Natural killer cell (primary cell): ENCODE results near the gene SORCS1. TPM values are rescaled to one million over a fixed set of nuclear protein-coding genes. Genes with fewer than 3 reads are reported as not detected.

Source experiments
- ATAC-seq, 3 donors: fragments of 150-1000 bp in 2 of 3; fragments of 200-7000 bp in 1 of 3; cut with Tn5 transposase; 1 replicate in 1 of 3; 2 replicates in 2 of 3; pipeline ENCODE4 v1.10.0; 2021; ENCODE audit warnings: mild to moderate bottlenecking in 2 of 3, moderate library complexity in 2 of 3
- DNase-seq, 2 donors: peaks; one replicate each; pipeline versions ENCODE4 v3.0.0 to v3.0.0-alpha.2; 2013 to 2021; ENCODE audit warnings: mixed read lengths in 1 of 2
- H3K27ac ChIP-seq: one replicate; pipeline ENCODE4 v1.5.1; 2013; ENCODE audit warnings: mild to moderate bottlenecking, low read length
- H3K27me3 ChIP-seq: one replicate; pipeline ENCODE4 v1.6.1; 2013; ENCODE audit warnings: low read length; ENCODE audit not compliant: control insufficient read depth, insufficient read depth
- H3K36me3 ChIP-seq: one replicate; pipeline ENCODE4 v1.6.1; 2013; ENCODE audit warnings: low read length; ENCODE audit not compliant: control insufficient read depth, insufficient read depth
- H3K4me1 ChIP-seq: one replicate; pipeline ENCODE4 v1.6.1; 2013; ENCODE audit warnings: low read length; ENCODE audit not compliant: control insufficient read depth, insufficient read depth
- H3K4me3 ChIP-seq: one replicate; pipeline ENCODE4 v1.5.1; 2013; ENCODE audit warnings: low read length
- H3K9me3 ChIP-seq: one replicate; pipeline ENCODE4 v1.6.1; 2013; ENCODE audit warnings: low read length; ENCODE audit not compliant: control insufficient read depth, insufficient read depth
- H3K27ac Mint-ChIP-seq, 2 donors: one replicate each; pipeline ENCODE4 v1.8.0; 2022; ENCODE audit warnings: mild to moderate bottlenecking in 2 of 2, mixed read lengths in 2 of 2, moderate library complexity in 1 of 2
- H3K27me3 Mint-ChIP-seq, 2 donors: one replicate each; pipeline ENCODE4 v1.8.0; 2022; ENCODE audit warnings: low read depth in 2 of 2, mixed read lengths in 2 of 2
- H3K36me3 Mint-ChIP-seq: one replicate; pipeline ENCODE4 v1.8.0; 2022; ENCODE audit warnings: mixed read lengths
- H3K4me1 Mint-ChIP-seq, 2 donors: one replicate each; pipeline ENCODE4 v1.8.0; 2022; ENCODE audit warnings: mixed read lengths in 2 of 2
- H3K4me3 Mint-ChIP-seq: one replicate; pipeline ENCODE4 v1.8.0; 2022; ENCODE audit warnings: mild to moderate bottlenecking, moderate library complexity, mixed read lengths
- H3K9me3 Mint-ChIP-seq, 2 donors: one replicate each; pipeline ENCODE4 v1.8.0; 2022; ENCODE audit warnings: mixed read lengths in 2 of 2
- CTCF ChIP-seq: fragments of 200-600 bp; IDR thresholded peaks from one replicate; pipeline ENCODE4 v1.8.0; 2022; ENCODE audit warnings: antibody characterized with exemption
- WGBS: methylation state at CpG from one replicate; pipeline ENCODE4 v1.1.7; 2013; ENCODE audit warnings: missing lambda C conversion rate; ENCODE audit not compliant: insufficient coverage; 5-methylcytosine and 5-hydroxymethylcytosine counted together
- intact Hi-C: fragments of 100-400 bp; cut with micrococcal nuclease; formaldehyde crosslinking; loops from one replicate; pipeline ENCODE4 v1.14.2; 2022
- total RNA-seq, 4 donors: library from RNA; stranded (reverse); fragments of 120-200 nt in 1 of 4; gene quantifications; one replicate each; pipeline versions ENCODE4 v1.2.3 to v1.2.4, GENCODE V29; 2013 to 2022

SORCS1 gene
- total RNA-seq, 3 donors from 2014 or later (not counting 1 experiment from before 2014, with no cell fraction given), result not detected

- no peak for TF ChIP-seq CTCF
- Histone ChIP-seq H3K4me1 (no peaks in the 10 kb centered on the region), H3K27me3 (no peaks in the 10 kb centered on the region), H3K9me3 (no peaks in the 10 kb centered on the region), H3K4me3 (no peak overlapping the region), H3K27ac (no peak overlapping the region), H3K36me3 (no peaks in the 10 kb centered on the region)
- ATAC-seq, result no peak
- H3K4me3 Mint-ChIP-seq, result no peak overlapping the region
- no peaks in the 10 kb centered on the region for H3K4me1 Mint-ChIP-seq
- no peaks in the 10 kb centered on the region for H3K9me3 Mint-ChIP-seq
- intact Hi-C loops, result no loop called here
- no peaks in the 10 kb centered on the region for H3K36me3 Mint-ChIP-seq
- H3K27ac Mint-ChIP-seq, result no peak overlapping the region
- 67% methylated on average over 2 of the region's 3 CpGs for WGBS
- peaks cover 16 to 50% of the 10 kb centered on the region in 2 donors for H3K27me3 Mint-ChIP-seq
- no peak for DNase-seq
Measured at GRCh38 chr10:107054469-107055156, 109.9 kb downstream of the SORCS1 start.

- H3K4me3 ChIP-seq, result no peak overlapping the region
- no peaks in the 10 kb centered on the region for H3K27me3 ChIP-seq
- H3K4me1 ChIP-seq, result no peaks in the 10 kb centered on the region
- ATAC-seq (no peak), DNase-seq (no peak)
- WGBS, result 95% methylated on average over 1 of the region's 1 CpG
- TF ChIP-seq CTCF, result no peak
- peaks cover 13 to 42% of the 10 kb centered on the region in 2 donors for H3K27me3 Mint-ChIP-seq
- H3K36me3 Mint-ChIP-seq, result no peaks in the 10 kb centered on the region
- intact Hi-C loops, result no loop called here
- H3K9me3 ChIP-seq, result no peaks in the 10 kb centered on the region
- no peak overlapping the region for H3K27ac Mint-ChIP-seq
- no peak overlapping the region for H3K27ac ChIP-seq
- H3K9me3 Mint-ChIP-seq, result no peaks in the 10 kb centered on the region
- H3K4me1 Mint-ChIP-seq, result no peaks in the 10 kb centered on the region
- H3K36me3 ChIP-seq, result no peaks in the 10 kb centered on the region
- no peak overlapping the region for H3K4me3 Mint-ChIP-seq
Measured at GRCh38 chr10:107051769-107052168, 112.7 kb downstream of the SORCS1 start.

GRCh38 chr10:107043461-107043860 lies 121.0 kb downstream of the SORCS1 start:
- H3K4me1 Mint-ChIP-seq, result no peaks in the 10 kb centered on the region

More at GRCh38 chr10:107043461-107043860, 121.0 kb downstream of the SORCS1 start:
- H3K9me3 Mint-ChIP-seq, result no peaks in the 10 kb centered on the region
- H3K27me3 Mint-ChIP-seq, result no peaks in the 10 kb centered on the region
- no peak overlapping the region for H3K27ac ChIP-seq
- H3K36me3 ChIP-seq, result no peaks in the 10 kb centered on the region
- H3K9me3 ChIP-seq, result no peaks in the 10 kb centered on the region
- 74% methylated on average over 3 of the region's 3 CpGs for WGBS
- H3K36me3 Mint-ChIP-seq, result no peaks in the 10 kb centered on the region
- no peak overlapping the region for H3K27ac Mint-ChIP-seq
- no peaks in the 10 kb centered on the region for H3K4me1 ChIP-seq
- no peak for ATAC-seq
- intact Hi-C loops, result no loop called here
- DNase-seq, result no peak
- no peak for TF ChIP-seq CTCF
- no peaks in the 10 kb centered on the region for H3K27me3 ChIP-seq
- H3K4me3 ChIP-seq, result no peak overlapping the region
- H3K4me3 Mint-ChIP-seq, result no peak overlapping the region
